Measurements from ENCODE around the gene GYG2. TPM values are rescaled to one million over a fixed set of nuclear protein-coding genes. Genes with fewer than 3 reads are reported as not detected.

Gene GYG2
- total RNA-seq, 1 experiment from 2014 or later: 39.8 TPM

- ChIA-PET POLR2A (ENCODE audit: low non-redundant PET) (no interaction called here), CTCF (no interaction called here)
- BruUV-seq (replicated peaks): no TSS peak
- H3K4me3 ChIP-seq (ENCODE audit: low read depth, low read length, poor library complexity, severe bottlenecking): no peak overlapping the region
- H3K27ac ChIP-seq (ENCODE audit: low read depth, low read length, poor library complexity, severe bottlenecking): no peak overlapping the region
- no peaks in the 10 kb centered on the region for H3K36me3 ChIP-seq (ENCODE audit: insufficient read depth, low read length, poor library complexity, severe bottlenecking)
- H3K4me1 ChIP-seq (ENCODE audit: insufficient read depth, low read length, poor library complexity, severe bottlenecking): no peaks in the 10 kb centered on the region
- intact Hi-C loops (cut with micrococcal nuclease; ENCODE audit: unreplicated experiment): no loop called here
- H3K27me3 ChIP-seq (replicated peaks; ENCODE audit: insufficient read depth, low read depth, low read length, poor library complexity): peaks cover 6% of the 10 kb centered on the region
- no peak for DNase-seq (ENCODE audit: low spot score)
- no peaks in the 10 kb centered on the region for H3K9me3 ChIP-seq (ENCODE audit: low read depth, low read length, poor library complexity, severe bottlenecking)
- no peak for TF ChIP-seq EZH2 (IDR thresholded peaks at IDR 0.05; ENCODE audit: borderline replicate concordance, low read depth, low read length, poor library complexity, severe bottlenecking)
- TF ChIP-seq CTCF (conservative IDR thresholded peaks at IDR 0.05; ENCODE audit: low read depth, low read length): no peak
Measured at GRCh38 chrX:2926664-2927275, 98.0 kb downstream of the GYG2 start.

DNA sequence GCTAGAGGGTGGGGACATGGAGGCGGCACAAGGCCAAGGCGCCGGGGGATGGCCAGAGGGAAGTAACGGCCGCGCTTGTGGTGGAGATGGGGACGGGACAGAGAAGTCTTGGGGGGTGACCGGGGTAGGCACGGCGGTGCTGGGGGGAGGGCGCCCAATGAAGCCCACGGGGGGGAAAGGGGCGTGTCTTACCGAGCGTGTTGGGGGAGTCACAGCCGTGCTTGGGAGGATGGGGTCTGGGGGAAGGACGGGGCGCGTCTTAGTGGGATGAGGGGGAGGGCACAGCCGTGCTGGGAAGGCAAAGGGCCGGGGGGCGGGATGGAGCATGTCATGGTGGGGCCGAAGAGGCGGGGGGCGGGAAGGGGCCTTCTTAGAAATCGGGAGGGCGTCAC is 99.5 kb downstream of the GYG2 start:
- POLR2A ChIA-PET (ENCODE audit: low non-redundant PET): no interaction called here
- CTCF ChIA-PET: interaction anchor here (0.6 kb wide), 1 partner anchor 52 kb away, joined by 10 read pairs; no protein-coding TSS in a partner anchor
- H3K9me3 ChIP-seq (ENCODE audit: low read depth, low read length, poor library complexity, severe bottlenecking): no peaks in the 10 kb centered on the region
- BruUV-seq (replicated peaks): no TSS peak
- no peaks in the 10 kb centered on the region for H3K4me1 ChIP-seq (ENCODE audit: insufficient read depth, low read length, poor library complexity, severe bottlenecking)
- no peak for DNase-seq (ENCODE audit: low spot score)
- no peaks in the 10 kb centered on the region for H3K36me3 ChIP-seq (ENCODE audit: insufficient read depth, low read length, poor library complexity, severe bottlenecking)
- H3K27ac ChIP-seq (ENCODE audit: low read depth, low read length, poor library complexity, severe bottlenecking): no peak overlapping the region
- H3K4me3 ChIP-seq (ENCODE audit: low read depth, low read length, poor library complexity, severe bottlenecking): no peak overlapping the region
- no peak for TF ChIP-seq EZH2 (IDR thresholded peaks at IDR 0.05; ENCODE audit: borderline replicate concordance, low read depth, low read length, poor library complexity, severe bottlenecking)
- no peak for TF ChIP-seq CTCF (conservative IDR thresholded peaks at IDR 0.05; ENCODE audit: low read depth, low read length)
- intact Hi-C loops (cut with micrococcal nuclease; ENCODE audit: unreplicated experiment): no loop called here
- peaks cover 6% of the 10 kb centered on the region for H3K27me3 ChIP-seq (replicated peaks; ENCODE audit: insufficient read depth, low read depth, low read length, poor library complexity)

DNA sequence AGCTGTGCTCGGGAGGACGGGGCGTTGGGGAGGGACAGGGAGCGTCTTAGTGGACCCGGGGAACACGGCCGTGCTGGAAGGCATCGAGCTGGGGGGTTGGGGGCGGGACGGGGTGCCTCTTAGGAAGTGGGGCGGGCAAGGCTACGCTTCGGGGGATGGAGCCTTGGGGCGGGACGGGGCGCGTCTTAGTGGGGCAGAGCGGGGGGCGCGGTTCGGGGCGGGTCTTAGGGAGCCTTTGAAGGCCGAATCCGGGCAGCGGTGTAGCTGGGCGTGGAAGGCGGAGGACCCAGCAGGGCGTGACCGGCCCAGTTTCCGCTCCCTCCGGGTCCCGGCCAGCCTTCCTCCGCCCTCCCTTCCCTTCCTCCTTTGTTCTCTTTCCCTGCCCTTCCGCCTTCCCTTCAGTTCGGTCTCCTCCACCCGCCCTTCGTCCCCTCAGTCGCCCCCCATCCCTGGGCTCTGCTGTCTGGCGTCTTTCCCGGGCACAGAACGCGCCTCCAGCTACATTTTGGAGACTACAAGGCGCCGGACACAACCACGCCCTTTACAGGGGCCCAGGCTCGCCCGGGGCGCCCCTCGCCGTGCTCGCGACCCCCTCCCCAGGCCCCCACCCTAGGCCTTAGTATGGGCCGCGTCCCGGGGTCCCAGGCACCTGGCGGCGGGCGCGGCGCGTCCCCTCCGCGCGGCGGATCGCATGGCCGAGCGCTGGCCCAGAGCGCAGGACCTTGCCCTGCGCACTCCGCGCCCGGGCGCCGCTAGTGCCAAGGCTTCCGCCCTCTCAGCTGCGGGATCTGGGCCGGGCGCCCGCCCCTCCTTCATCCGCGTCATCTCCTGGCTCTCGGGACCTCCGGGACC is 100.1 kb downstream of the GYG2 start, which contains the start of gene ARSD:
Gene ARSD, minus strand, starts transcription at position 757 of the 852 bp plus-strand sequence. Its CDS starts 64 bp downstream, at position 693.
- BruUV-seq (replicated peaks): no TSS peak
- intact Hi-C loops (cut with micrococcal nuclease; ENCODE audit: unreplicated experiment): no loop called here
- POLR2A ChIA-PET (ENCODE audit: low non-redundant PET): no interaction called here
- Histone ChIP-seq H3K27ac (ENCODE audit: low read depth, low read length, poor library complexity, severe bottlenecking) (no peak within 1 kb of the TSS), H3K36me3 (ENCODE audit: insufficient read depth, low read length, poor library complexity, severe bottlenecking) (no peaks in the 10 kb centered on the region), H3K9me3 (ENCODE audit: low read depth, low read length, poor library complexity, severe bottlenecking) (no peaks in the 10 kb centered on the region), H3K4me1 (ENCODE audit: insufficient read depth, low read length, poor library complexity, severe bottlenecking) (no peaks in the 10 kb centered on the region), H3K4me3 (ENCODE audit: low read depth, low read length, poor library complexity, severe bottlenecking) (peak within 1 kb of the TSS; percentile 56), H3K27me3 (replicated peaks; ENCODE audit: insufficient read depth, low read depth, low read length, poor library complexity) (peaks cover 6% of the 10 kb centered on the region)
- DNase-seq (ENCODE audit: low spot score): peak; percentile 61
- CTCF ChIA-PET: interaction anchor here (0.6 kb wide), 1 partner anchor 53 kb away, joined by 10 read pairs; no protein-coding TSS in a partner anchor
- TF ChIP-seq EZH2 (IDR thresholded peaks at IDR 0.05; ENCODE audit: borderline replicate concordance, low read depth, low read length, poor library complexity, severe bottlenecking) (no peak), CTCF (conservative IDR thresholded peaks at IDR 0.05; ENCODE audit: low read depth, low read length) (no peak)

All from A673 (cell line).